PC-9 (cell line): Measurements from ENCODE around the gene PSD4. TPM values are rescaled to one million over a fixed set of nuclear protein-coding genes. Genes with fewer than 3 reads are reported as not detected.
A peak's percentile ranks its signal among the peaks of the same experiment; 100 is the strongest.

Experiments used
- BruUV-seq: library from RNA; stranded (reverse); fragments of 400-500 nt; replicated peaks from 2 replicates; lab custom pipeline; 2021; lab: Mats Ljungman, UMichigan
- CTCF ChIA-PET: fragments of 300-600 bp; sonication (Branson Sonifier 250); formaldehyde crosslinking; loops from one replicate; lab custom pipeline; 2022; ENCODE audit warnings: antibody characterized with exemption; lab: Charles Lee
- POLR2A ChIA-PET: fragments of 300-600 bp; sonication (Branson Sonifier 250); formaldehyde crosslinking; loops from one replicate; lab custom pipeline; 2022; ENCODE audit warnings: antibody characterized with exemption; ENCODE audit not compliant: unreplicated experiment; lab: Charles Lee
- DNase-seq, 2 experiments: peaks; one replicate each; pipeline versions ENCODE4 v3.0.0 to v3.0.0-alpha.2; 2015 to 2022; ENCODE audit warnings: mixed read lengths in 1 of 2
- H2AFZ ChIP-seq: fragments of 200-600 bp; sonication (generic); 2 replicates; pipeline ENCODE4 v1.8.1; 2017; ENCODE audit warnings: antibody characterized with exemption
- H3F3A ChIP-seq: fragments of 200-600 bp; sonication (generic); 2 replicates; pipeline ENCODE4 v1.8.1; 2017; ENCODE audit warnings: antibody characterized with exemption, mild to moderate bottlenecking, low read depth; ENCODE audit not compliant: insufficient read depth
- H3K27ac ChIP-seq: fragments of 200-600 bp; sonication (generic); 2 replicates; pipeline ENCODE4 v1.6.1; 2016; ENCODE audit warnings: mixed run types
- H3K27me3 ChIP-seq: fragments of 200-600 bp; sonication (generic); 2 replicates; pipeline ENCODE4 v1.6.1; 2016; ENCODE audit warnings: low read depth, mixed run types; ENCODE audit not compliant: insufficient read depth
- H3K36me3 ChIP-seq: fragments of 200-600 bp; sonication (generic); 2 replicates; pipeline ENCODE4 v1.6.1; 2016; ENCODE audit warnings: low read depth, mixed run types
- H3K4me1 ChIP-seq: fragments of 200-600 bp; sonication (generic); replicated peaks from 2 replicates; pipeline ENCODE4 v1.6.1; 2016; ENCODE audit warnings: mixed run types; ENCODE audit not compliant: insufficient read depth
- H3K4me2 ChIP-seq: fragments of 200-600 bp; sonication (generic); 2 replicates; pipeline ENCODE4 v1.6.1; 2017; ENCODE audit warnings: mixed run types
- H3K4me3 ChIP-seq: fragments of 200-600 bp; sonication (generic); 2 replicates; pipeline ENCODE4 v1.6.1; 2016; ENCODE audit warnings: mixed run types
- H3K79me2 ChIP-seq: fragments of 200-600 bp; sonication (generic); 2 replicates; pipeline ENCODE4 v1.6.1; 2017; ENCODE audit warnings: low read depth, mixed run types
- H3K9me2 ChIP-seq: fragments of 200-600 bp; sonication (generic); 2 replicates; pipeline ENCODE4 v1.8.1; 2017; ENCODE audit warnings: mild to moderate bottlenecking; ENCODE audit not compliant: insufficient read depth
- H3K9me3 ChIP-seq: fragments of 200-600 bp; sonication (generic); 2 replicates; pipeline ENCODE4 v1.8.1; 2016; ENCODE audit warnings: low read depth; ENCODE audit not compliant: insufficient read depth
- H4K20me1 ChIP-seq: fragments of 200-600 bp; sonication (generic); 2 replicates; pipeline ENCODE4 v1.8.1; 2017; ENCODE audit not compliant: insufficient read depth
- EZH2 ChIP-seq: fragments of 200-600 bp; sonication (generic); IDR thresholded peaks from 2 replicates; pipeline ENCODE4 v1.8.0; 2017; ENCODE audit warnings: antibody characterized with exemption, low read depth
- intact Hi-C: fragments of 100-400 bp; cut with micrococcal nuclease; formaldehyde crosslinking; loops from one replicate; pipeline ENCODE4 v1.10.0; 2022; ENCODE audit not compliant: unreplicated experiment
- total RNA-seq: library from RNA; stranded (reverse); gene quantifications from 2 replicates; pipeline ENCODE4 v1.2.3, GENCODE V29; 2021
- TF ChIP-seq, protein P1 (sequence below): fragments of 200-600 bp; sonication (generic); conservative IDR thresholded peaks from 2 replicates; pipeline ENCODE4 v1.6.1; 2017; ENCODE audit warnings: mixed run types, antibody characterized with exemption, mild to moderate bottlenecking, moderate library complexity

PSD4 gene
- total RNA-seq, 1 experiment from 2014 or later: 29.6 TPM

DNA sequence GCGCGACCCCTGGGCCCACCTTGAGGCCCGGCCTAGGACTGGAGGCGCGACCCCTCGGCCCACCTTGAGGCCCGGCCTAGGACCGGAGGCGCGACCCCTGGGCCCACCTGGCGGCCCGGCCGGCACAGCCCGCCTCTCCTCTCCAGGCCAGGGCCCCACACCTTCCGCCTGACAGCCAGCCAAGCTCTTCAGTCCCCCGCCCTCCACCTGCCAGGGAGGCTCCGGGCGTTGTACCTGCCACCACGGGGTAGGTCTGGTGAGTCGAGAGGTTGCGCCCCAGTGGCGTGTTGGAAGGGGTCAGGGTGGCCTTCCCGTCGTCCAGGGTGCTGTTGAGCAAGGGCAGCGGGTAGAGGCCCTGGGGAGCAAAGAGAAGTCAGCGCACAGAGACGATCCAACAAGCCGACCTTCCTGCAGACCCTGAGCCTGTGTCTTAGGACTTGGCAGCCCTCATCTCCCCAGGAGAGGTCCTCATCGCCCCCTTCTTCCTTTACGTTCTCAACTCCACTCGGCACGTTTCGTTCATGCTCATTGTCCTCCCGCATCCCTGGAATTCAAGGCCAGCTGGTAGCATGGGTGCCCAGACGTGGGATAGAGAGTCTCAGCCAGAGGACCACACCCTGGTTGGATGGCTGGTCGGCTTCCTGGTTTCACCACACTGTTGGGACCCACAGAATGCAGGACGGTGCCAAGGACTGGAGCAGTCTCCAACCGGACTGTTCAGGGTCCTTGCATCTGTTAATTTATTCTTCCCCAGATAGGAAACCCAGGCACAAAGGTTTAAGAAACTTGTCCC, 62.8 kb downstream of the PSD4 start:
- ChIA-PET CTCF (no interaction called here), POLR2A (interaction anchor here (0.6 kb wide), 1 partner anchor 31 kb away, joined by 4 read pairs; no protein-coding TSS in a partner anchor)
- Histone ChIP-seq H3K27ac (peak overlapping the region; percentile 80), H3K4me2 (peak overlapping the region; percentile 61), H3K79me2 (peaks cover 40% of the 10 kb centered on the region), H4K20me1 (0 out of 2 replicates have a peak, but pooled peaks cover 6% of the 10 kb centered on the region), H3F3A (peaks cover 38% of the 10 kb centered on the region), H3K4me3 (peak overlapping the region; percentile 66), H3K4me1 (peaks cover 54% of the 10 kb centered on the region), H3K9me3 (no peaks in the 10 kb centered on the region), H2AFZ (no peak overlapping the region), H3K36me3 (peaks cover 8% of the 10 kb centered on the region; the same call in 1 of the 2 replicates), H3K9me2 (no peaks in the 10 kb centered on the region), H3K27me3 (no peaks in the 10 kb centered on the region)
- intact Hi-C loops: no loop called here
- peak; percentile 25 to 41 for DNase-seq
- no peak for TF ChIP-seq EZH2
- TF ChIP-seq, protein P1, sequence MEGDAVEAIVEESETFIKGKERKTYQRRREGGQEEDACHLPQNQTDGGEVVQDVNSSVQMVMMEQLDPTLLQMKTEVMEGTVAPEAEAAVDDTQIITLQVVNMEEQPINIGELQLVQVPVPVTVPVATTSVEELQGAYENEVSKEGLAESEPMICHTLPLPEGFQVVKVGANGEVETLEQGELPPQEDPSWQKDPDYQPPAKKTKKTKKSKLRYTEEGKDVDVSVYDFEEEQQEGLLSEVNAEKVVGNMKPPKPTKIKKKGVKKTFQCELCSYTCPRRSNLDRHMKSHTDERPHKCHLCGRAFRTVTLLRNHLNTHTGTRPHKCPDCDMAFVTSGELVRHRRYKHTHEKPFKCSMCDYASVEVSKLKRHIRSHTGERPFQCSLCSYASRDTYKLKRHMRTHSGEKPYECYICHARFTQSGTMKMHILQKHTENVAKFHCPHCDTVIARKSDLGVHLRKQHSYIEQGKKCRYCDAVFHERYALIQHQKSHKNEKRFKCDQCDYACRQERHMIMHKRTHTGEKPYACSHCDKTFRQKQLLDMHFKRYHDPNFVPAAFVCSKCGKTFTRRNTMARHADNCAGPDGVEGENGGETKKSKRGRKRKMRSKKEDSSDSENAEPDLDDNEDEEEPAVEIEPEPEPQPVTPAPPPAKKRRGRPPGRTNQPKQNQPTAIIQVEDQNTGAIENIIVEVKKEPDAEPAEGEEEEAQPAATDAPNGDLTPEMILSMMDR: no peak
- no TSS peak for BruUV-seq

DNA sequence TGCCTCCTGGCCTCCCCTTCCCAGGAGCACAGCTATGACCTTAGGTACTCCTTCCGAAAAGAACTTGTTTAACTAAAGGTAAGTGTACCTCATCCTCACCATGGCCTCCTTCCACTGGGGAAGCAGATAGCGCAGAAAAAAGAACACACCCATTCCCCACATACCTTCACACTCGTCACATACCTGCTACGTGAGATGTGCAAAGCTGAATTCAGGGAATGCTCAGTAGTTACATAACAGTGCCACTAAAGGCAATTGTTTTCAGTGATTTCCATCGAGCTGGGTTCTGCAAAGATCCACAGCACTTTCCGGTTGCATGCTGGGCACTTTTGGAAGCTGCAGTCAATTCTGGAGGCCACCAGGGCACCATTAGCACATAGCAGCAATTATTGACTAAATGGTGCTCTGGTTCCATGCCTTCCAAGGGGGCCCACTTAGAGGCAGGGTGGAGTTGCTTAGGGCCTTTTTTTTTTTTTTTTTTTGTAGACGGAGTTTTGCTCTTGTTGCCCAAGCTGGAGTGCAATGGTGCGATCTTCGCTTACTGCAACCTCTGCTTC, 63.9 kb downstream of the PSD4 start:
- peaks cover 45% of the 10 kb centered on the region for H3F3A ChIP-seq
- peaks cover 60% of the 10 kb centered on the region for H3K4me1 ChIP-seq
- H3K4me2 ChIP-seq: peak overlapping the region; percentile 61
- H3K4me3 ChIP-seq: peak overlapping the region; percentile 66
- TF ChIP-seq EZH2: no peak
- TF ChIP-seq, protein P1: no peak
- no peaks in the 10 kb centered on the region for H3K27me3 ChIP-seq
- 0 out of 2 replicates have a peak, but pooled peaks cover 6% of the 10 kb centered on the region for H4K20me1 ChIP-seq
- intact Hi-C loops: no loop called here
- H3K27ac ChIP-seq: peak overlapping the region; percentile 80
- peaks cover 8% of the 10 kb centered on the region; the same call in 1 of the 2 replicates for H3K36me3 ChIP-seq
- H3K9me3 ChIP-seq: no peaks in the 10 kb centered on the region
- no peaks in the 10 kb centered on the region for H3K9me2 ChIP-seq
- DNase-seq: peak; percentile 27 to 51
- BruUV-seq: no TSS peak
- POLR2A ChIA-PET: interaction anchor here (0.6 kb wide), 3 partner anchors 32 to 305 kb away, joined by 3 to 4 read pairs (median 3); no protein-coding TSS in a partner anchor
- no peak overlapping the region for H2AFZ ChIP-seq
- CTCF ChIA-PET: interaction anchor here (0.7 kb wide), 1 partner anchor 101 kb away, joined by 4 read pairs; no protein-coding TSS in a partner anchor
- peaks cover 51% of the 10 kb centered on the region for H3K79me2 ChIP-seq
